Endothelial cell of umbilical vein (primary cell): ENCODE data around the gene UBA5. TPM values are rescaled to one million over a fixed set of nuclear protein-coding genes. Genes with fewer than 3 reads are reported as not detected.

Experiments used
- BruUV-seq: library from RNA; stranded (reverse); fragments of 400-500 nt; replicated peaks from 2 replicates; lab custom pipeline; 2021; lab: Mats Ljungman, UMichigan
- CTCF ChIA-PET: fragments of 300-600, 350-600 bp; sonication (Branson Sonifier 250); formaldehyde crosslinking; loops from one replicate; lab custom pipeline; 2021; ENCODE audit warnings: antibody characterized with exemption, inconsistent platforms; lab: Charles Lee
- POLR2A ChIA-PET: fragments of 300-600, 350-600 bp; sonication (Branson Sonifier 250); formaldehyde crosslinking; loops from one replicate; lab custom pipeline; 2021; ENCODE audit warnings: antibody characterized with exemption, inconsistent platforms; lab: Charles Lee
- DNase-seq: peaks from one replicate; pipeline ENCODE4 v3.0.0-alpha.2; 2011; ENCODE audit warnings: low read depth, low spot score
- FAIRE-seq: peaks from 2 replicates; lab custom pipeline; 2011; peaks lifted over from hg19 to GRCh38; lab: Jason Lieb, UNC
- H2AFZ ChIP-seq: 2 replicates; pipeline ENCODE4 v1.6.0; 2012; ENCODE audit warnings: low read depth, low read length, control low read depth, inconsistent platforms
- H3K27ac ChIP-seq: 2 replicates; pipeline ENCODE4 v1.5.1; 2011; ENCODE audit warnings: low read depth, mild to moderate bottlenecking, control low read depth, low read length, moderate library complexity; ENCODE audit not compliant: insufficient read depth
- H3K27me3 ChIP-seq, 2 experiments: 2 replicates each; pipeline versions ENCODE4 v1.6.0 to v1.6.1; 2011; ENCODE audit warnings: low read length in 2 of 2, mixed read lengths in 1 of 2; ENCODE audit not compliant: control insufficient read depth in 2 of 2, insufficient read depth in 2 of 2
- H3K36me3 ChIP-seq, 2 experiments: 2 replicates in 1 of 2; 3 replicates in 1 of 2; pipeline ENCODE4 v1.5.1; 2011; ENCODE audit warnings: low read length in 2 of 2, mild to moderate bottlenecking in 1 of 2, moderate library complexity in 1 of 2; ENCODE audit not compliant: control insufficient read depth in 2 of 2, insufficient read depth in 2 of 2; ENCODE audit errors: extremely low read depth in 1 of 2
- H3K4me1 ChIP-seq: 3 replicates; pipeline ENCODE4 v1.5.1; 2011; ENCODE audit warnings: mild to moderate bottlenecking, low read length; ENCODE audit not compliant: control insufficient read depth, insufficient read depth; ENCODE audit errors: extremely low read depth
- H3K4me2 ChIP-seq: 2 replicates; pipeline ENCODE4 v1.6.1; 2011; ENCODE audit warnings: low read length, control low read depth, mixed read lengths; ENCODE audit not compliant: insufficient read depth
- H3K4me3 ChIP-seq, 3 experiments: fragments of 200-600 bp in 1 of 3; sonication (generic), shearing (Covaris generic) in 1 of 3; replicated peaks in 1 of 3; 2 replicates each; pipeline ENCODE4 v1.5.1; 2011 to 2016; ENCODE audit warnings: control low read depth in 3 of 3, low read length in 3 of 3, mild to moderate bottlenecking in 2 of 3, inconsistent platforms in 1 of 3, low read depth in 1 of 3, moderate library complexity in 1 of 3; ENCODE audit not compliant: insufficient read depth in 1 of 3
- H3K79me2 ChIP-seq: 2 replicates; pipeline ENCODE4 v1.6.0; 2012; ENCODE audit warnings: low read length, inconsistent platforms; ENCODE audit not compliant: control insufficient read depth, insufficient read depth
- H3K9ac ChIP-seq: replicated peaks from 2 replicates; pipeline ENCODE3; 2011; ENCODE audit warnings: low read length, control low read depth; ENCODE audit not compliant: insufficient read depth; ENCODE audit errors: extremely low read depth
- H3K9me1 ChIP-seq: replicated peaks from 3 replicates; pipeline ENCODE4 v1.6.0; 2011; ENCODE audit warnings: mild to moderate bottlenecking, low read length; ENCODE audit not compliant: control insufficient read depth, insufficient read depth; ENCODE audit errors: extremely low read depth
- H3K9me3 ChIP-seq: replicated peaks from 2 replicates; pipeline ENCODE4 v1.5.1; 2012; ENCODE audit warnings: low read length, inconsistent platforms; ENCODE audit not compliant: control insufficient read depth, insufficient read depth
- H4K20me1 ChIP-seq: replicated peaks from 2 replicates; pipeline ENCODE3; 2011; ENCODE audit warnings: mild to moderate bottlenecking, low read length; ENCODE audit not compliant: control insufficient read depth, insufficient read depth; ENCODE audit errors: extremely low read depth
- CTCF ChIP-seq, 2 donors: IDR thresholded peaks; 1 replicate in 1 of 2; 2 replicates in 1 of 2; pipeline ENCODE4 v1.5.1; 2011; ENCODE audit warnings: low read length in 2 of 2, mild to moderate bottlenecking in 2 of 2, moderate library complexity in 2 of 2, control low read depth in 1 of 2, inconsistent platforms in 1 of 2, low read depth in 1 of 2; ENCODE audit not compliant: insufficient read depth in 1 of 2; ENCODE audit errors: extremely low read depth in 1 of 2
- EZH2 ChIP-seq: IDR thresholded peaks from 2 replicates; pipeline ENCODE4 v1.6.1; 2012; ENCODE audit warnings: borderline replicate concordance, low read depth, mild to moderate bottlenecking, moderate library complexity, low read length, inconsistent platforms; ENCODE audit not compliant: severe bottlenecking
- FOS ChIP-seq: IDR thresholded peaks from 2 replicates; pipeline ENCODE4 v1.6.1; 2011; ENCODE audit warnings: mild to moderate bottlenecking, low read length, moderate library complexity, borderline replicate concordance; ENCODE audit not compliant: insufficient read depth
- GATA2 ChIP-seq: IDR thresholded peaks from 2 replicates; pipeline ENCODE4 v1.7.0; 2011; ENCODE audit warnings: low read depth, mild to moderate bottlenecking, moderate library complexity, mixed read lengths, low read length; ENCODE audit not compliant: insufficient read length, insufficient read depth
- JUN ChIP-seq: IDR thresholded peaks from 2 replicates; pipeline ENCODE4 v1.6.1; 2011; ENCODE audit warnings: borderline replicate concordance, low read depth; ENCODE audit not compliant: insufficient read length, insufficient read depth
- MAX ChIP-seq: IDR thresholded peaks from 2 replicates; pipeline ENCODE4 v1.6.1; 2011; ENCODE audit not compliant: insufficient read depth, insufficient read length
- MYC ChIP-seq: IDR thresholded peaks from one replicate; pipeline ENCODE4 v1.6.1; 2011; ENCODE audit warnings: mild to moderate bottlenecking, low read depth, low read length
- POLR2A ChIP-seq: IDR thresholded peaks from 2 replicates; pipeline ENCODE4 v1.6.1; 2012; ENCODE audit warnings: low read depth, mild to moderate bottlenecking, control low read depth, low read length
- POLR2AphosphoS5 ChIP-seq: IDR thresholded peaks from 2 replicates; pipeline ENCODE4 v1.6.1; 2012; ENCODE audit warnings: low read depth, mild to moderate bottlenecking, control low read depth, low read length, moderate library complexity; ENCODE audit not compliant: insufficient read depth
- dilution Hi-C: fragments of 300-500 bp; cut with MboI; formaldehyde crosslinking; loops from one replicate; pipeline ENCODE4 v1.15.0; 2019; ENCODE audit warnings: low sequenced_read_pairs; ENCODE audit not compliant: extremely low pct_ligation_motif_present
- intact Hi-C: fragments of 100-400 bp; cut with micrococcal nuclease; formaldehyde crosslinking; loops from one replicate; pipeline ENCODE4 v1.10.0; 2022
- polyA plus RNA-seq, 4 experiments: library from polyadenylated mRNA; depleted of rRNA in 3 of 4; stranded (reverse) in 3 of 4; unstranded in 1 of 4; fragments of >200 nt; gene quantifications; 2 replicates each; pipeline versions ENCODE4 v1.2.1 to v1.2.3, GENCODE V29; 2011 to 2012; ENCODE audit warnings: missing spikeins in 1 of 4
- total RNA-seq: library from RNA; stranded (reverse); gene quantifications from 2 replicates; pipeline ENCODE4 v1.2.3, GENCODE V29; 2021

Gene UBA5
- total and polyA plus RNA-seq, 2 donors (not counting 3 experiments of a cell fraction or from before 2014, with no cell fraction given): 19.7 to 38.1 TPM

- Histone ChIP-seq H3K9me3 (no peaks in the 10 kb centered on the region), H3K9ac (no peak overlapping the region), H3K9me1 (no peaks in the 10 kb centered on the region), H3K79me2 (no peaks in the 10 kb centered on the region), H2AFZ (no peak overlapping the region), H3K4me2 (no peak overlapping the region), H3K27me3 (no peaks in the 10 kb centered on the region), H3K27ac (no peak overlapping the region), H3K36me3 (peaks cover 8 to 9% of the 10 kb centered on the region in 2 experiments), H3K4me3 (no peak overlapping the region), H3K4me1 (no peaks in the 10 kb centered on the region), H4K20me1 (no peaks in the 10 kb centered on the region)
- dilution Hi-C loops (no loop called here), intact Hi-C loops (no loop called here)
- no TSS peak for BruUV-seq
- TF ChIP-seq POLR2AphosphoS5: no peak
- TF ChIP-seq CTCF (IDR thresholded peaks at IDR 0.05; ENCODE audit: extremely low read depth in 1 of 2, insufficient read depth in 1 of 2, low read depth in 1 of 2, low read length in 2 of 2): no peak
- TF ChIP-seq MAX: no peak
- no peak for TF ChIP-seq JUN
- no peak for TF ChIP-seq FOS
- no peak for TF ChIP-seq POLR2A
- TF ChIP-seq GATA2: no peak
- no peak for TF ChIP-seq EZH2
- TF ChIP-seq MYC: no peak
- ChIA-PET CTCF (no interaction called here), POLR2A (no interaction called here)
- FAIRE-seq: no peak
- peak; percentile 48 for DNase-seq
Observed at GRCh38 chr3:132694991-132695390, 34.9 kb downstream of the UBA5 start.
